Immature natural killer cell (primary cell): ENCODE measurements around the gene PAQR5. TPM values are rescaled to one million over a fixed set of nuclear protein-coding genes. Genes with fewer than 3 reads are reported as not detected.
"Not testable (repeated sequence)": the region's sequence is repeated elsewhere in the genome, so short reads cannot be mapped to it uniquely, and the experiment has no call there.

ENCODE experiments used
- DNase-seq, 3 donors: peaks; one replicate each; pipeline ENCODE4 v3.0.0; 2022; ENCODE audit warnings: mixed read lengths in 1 of 3
- H3K27ac Mint-ChIP-seq, 6 donors: one replicate each; pipeline ENCODE4 v1.8.0; 2020; ENCODE audit warnings: mixed read lengths in 6 of 6, mild to moderate bottlenecking in 5 of 6, inconsistent platforms in 4 of 6, moderate library complexity in 3 of 6
- H3K27me3 Mint-ChIP-seq, 3 donors: one replicate each; pipeline ENCODE4 v1.8.0; 2020 to 2021; ENCODE audit warnings: low read depth in 3 of 3, mild to moderate bottlenecking in 3 of 3, mixed read lengths in 3 of 3, moderate library complexity in 3 of 3, inconsistent platforms in 1 of 3
- H3K36me3 Mint-ChIP-seq, 3 donors: one replicate each; pipeline ENCODE4 v1.8.0; 2020; ENCODE audit warnings: mixed read lengths in 3 of 3, inconsistent platforms in 2 of 3, mild to moderate bottlenecking in 2 of 3
- H3K4me1 Mint-ChIP-seq, 2 donors: one replicate each; pipeline ENCODE4 v1.8.0; 2020; ENCODE audit warnings: inconsistent platforms in 2 of 2, mild to moderate bottlenecking in 2 of 2, mixed read lengths in 2 of 2, moderate library complexity in 1 of 2
- H3K4me3 Mint-ChIP-seq, 5 donors: one replicate each; pipeline ENCODE4 v1.8.0; 2020; ENCODE audit warnings: mild to moderate bottlenecking in 5 of 5, mixed read lengths in 5 of 5, inconsistent platforms in 3 of 5, moderate library complexity in 3 of 5
- H3K9me3 Mint-ChIP-seq, 6 donors: one replicate each; pipeline ENCODE4 v1.8.0; 2020; ENCODE audit warnings: mild to moderate bottlenecking in 6 of 6, mixed read lengths in 6 of 6, inconsistent platforms in 4 of 6, moderate library complexity in 3 of 6
- polyA plus RNA-seq, 3 donors: library from polyadenylated mRNA; unstranded; fragments of 300-500 nt; fragmentation: Illumina TruSeq; gene quantifications; one replicate each; pipeline ENCODE4 v1.2.3, GENCODE V29; 2021

PAQR5 gene
- polyA plus RNA-seq, 3 donors from 2014 or later: not detected

DNA sequence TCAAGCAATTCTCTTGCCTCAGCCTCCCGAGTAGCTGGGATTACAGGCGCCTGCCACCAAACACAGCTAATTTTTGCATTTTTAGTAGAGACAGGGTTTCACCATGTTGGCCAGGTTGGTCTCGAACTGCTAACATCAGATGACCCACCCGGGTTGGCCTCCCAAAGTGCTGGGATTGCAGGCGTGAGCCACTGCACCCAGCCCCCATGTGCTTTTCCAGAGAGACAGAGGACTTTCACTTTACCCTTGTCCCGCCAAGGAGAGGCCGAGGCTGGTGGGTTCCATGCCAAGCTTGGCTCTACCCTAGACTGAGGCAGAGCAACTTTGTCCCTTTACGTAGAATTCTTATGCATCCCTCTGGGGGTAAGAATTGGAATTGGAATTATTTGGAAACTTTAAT, 2.4 kb downstream of the PAQR5 start:
- Mint-ChIP-seq H3K4me1 (peaks cover 5 to 15% of the 10 kb centered on the region in 2 donors), H3K4me3 (peak overlapping the region in 1 of 5 donors; percentile 0), H3K27me3 (peaks cover 8 to 16% (median 10%) of the 10 kb centered on the region in 3 donors)
- not testable (repeated sequence) for H3K27ac Mint-ChIP-seq, H3K36me3 Mint-ChIP-seq, H3K9me3 Mint-ChIP-seq, DNase-seq

GRCh38 chr15:69302087-69302486, 3.4 kb downstream of the PAQR5 start:
- H3K4me1 Mint-ChIP-seq: peaks cover 5 to 15% of the 10 kb centered on the region in 2 donors
- peaks cover 8 to 16% (median 10%) of the 10 kb centered on the region in 3 donors for H3K27me3 Mint-ChIP-seq
- H3K4me3 Mint-ChIP-seq: peak overlapping the region in 1 of 5 donors; percentile 31
- not testable (repeated sequence) for H3K27ac Mint-ChIP-seq, DNase-seq, H3K36me3 Mint-ChIP-seq, H3K9me3 Mint-ChIP-seq

- peaks cover 4 to 15% of the 10 kb centered on the region in 2 donors for H3K4me1 Mint-ChIP-seq
- peaks cover 8 to 16% (median 14%) of the 10 kb centered on the region in 3 donors for H3K27me3 Mint-ChIP-seq
- H3K9me3 Mint-ChIP-seq: no peaks in the 10 kb centered on the region
- no peak overlapping the region for H3K27ac Mint-ChIP-seq
- peaks cover 0 to 4% (median 0%) of the 10 kb centered on the region in 3 donors for H3K36me3 Mint-ChIP-seq
- DNase-seq: no peak
- no peak overlapping the region for H3K4me3 Mint-ChIP-seq
Observed at GRCh38 chr15:69302929-69303328, 4.2 kb downstream of the PAQR5 start.

GRCh38 chr15:69303337-69304181, 4.8 kb downstream of the PAQR5 start:
- Mint-ChIP-seq H3K9me3 (no peaks in the 10 kb centered on the region), H3K27ac (no peak overlapping the region), H3K27me3 (peaks cover 8 to 17% (median 14%) of the 10 kb centered on the region in 3 donors), H3K4me3 (no peak overlapping the region), H3K4me1 (peaks cover 4 to 15% of the 10 kb centered on the region in 2 donors), H3K36me3 (peaks cover 0 to 4% (median 0%) of the 10 kb centered on the region in 3 donors)
- no peak for DNase-seq

GRCh38 chr15:69304182-69304545, 5.5 kb downstream of the PAQR5 start:
- no peak overlapping the region for H3K4me3 Mint-ChIP-seq
- DNase-seq: no peak
- H3K9me3 Mint-ChIP-seq: no peaks in the 10 kb centered on the region
- peaks cover 8 to 17% (median 14%) of the 10 kb centered on the region in 3 donors for H3K27me3 Mint-ChIP-seq
- H3K4me1 Mint-ChIP-seq: peaks cover 4 to 15% of the 10 kb centered on the region in 2 donors
- no peak overlapping the region for H3K27ac Mint-ChIP-seq
- peaks cover 0 to 4% (median 0%) of the 10 kb centered on the region in 3 donors for H3K36me3 Mint-ChIP-seq

DNA sequence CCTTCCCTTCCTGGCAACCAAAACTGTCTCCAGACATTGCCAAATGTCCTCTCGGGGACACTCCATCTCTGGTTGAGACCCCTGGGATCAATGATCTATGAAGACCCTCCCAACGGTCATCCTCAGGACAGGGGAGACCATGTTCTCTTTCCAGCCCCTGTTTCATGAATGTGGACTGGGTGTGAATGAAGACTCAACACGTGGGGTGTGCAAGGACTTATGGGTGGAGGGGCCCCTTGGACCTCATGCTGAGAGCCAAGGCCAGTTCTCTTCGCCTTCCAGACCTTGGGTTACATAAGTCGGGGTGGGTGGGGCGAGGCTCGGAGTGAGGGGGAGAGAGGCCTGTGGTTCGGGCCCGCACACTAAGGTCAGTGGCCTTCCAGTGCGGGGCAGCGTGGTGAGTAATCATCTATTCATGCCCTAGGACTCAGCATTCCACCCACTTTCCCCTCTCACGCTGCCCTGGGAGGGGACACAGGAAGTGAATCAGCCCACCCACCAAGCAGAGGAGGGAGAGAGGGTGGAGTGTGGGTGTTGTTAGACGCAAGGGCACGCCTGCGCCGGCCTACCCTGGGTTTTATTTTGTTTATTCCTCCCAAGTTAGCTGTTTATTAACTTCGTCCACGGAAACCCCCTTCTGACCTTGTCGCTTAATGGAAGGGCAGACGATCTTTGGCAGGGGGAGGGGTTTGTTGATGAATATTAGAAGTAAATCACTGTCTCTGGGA, 6.7 kb downstream of the PAQR5 start:
- Mint-ChIP-seq H3K9me3 (no peaks in the 10 kb centered on the region), H3K36me3 (peaks cover 0 to 4% (median 0%) of the 10 kb centered on the region in 3 donors), H3K4me1 (peaks cover 0 to 5% of the 10 kb centered on the region in 2 donors), H3K27ac (no peak overlapping the region), H3K27me3 (peaks cover 7 to 13% (median 8%) of the 10 kb centered on the region in 3 donors), H3K4me3 (no peak overlapping the region)
- DNase-seq: no peak

DNA sequence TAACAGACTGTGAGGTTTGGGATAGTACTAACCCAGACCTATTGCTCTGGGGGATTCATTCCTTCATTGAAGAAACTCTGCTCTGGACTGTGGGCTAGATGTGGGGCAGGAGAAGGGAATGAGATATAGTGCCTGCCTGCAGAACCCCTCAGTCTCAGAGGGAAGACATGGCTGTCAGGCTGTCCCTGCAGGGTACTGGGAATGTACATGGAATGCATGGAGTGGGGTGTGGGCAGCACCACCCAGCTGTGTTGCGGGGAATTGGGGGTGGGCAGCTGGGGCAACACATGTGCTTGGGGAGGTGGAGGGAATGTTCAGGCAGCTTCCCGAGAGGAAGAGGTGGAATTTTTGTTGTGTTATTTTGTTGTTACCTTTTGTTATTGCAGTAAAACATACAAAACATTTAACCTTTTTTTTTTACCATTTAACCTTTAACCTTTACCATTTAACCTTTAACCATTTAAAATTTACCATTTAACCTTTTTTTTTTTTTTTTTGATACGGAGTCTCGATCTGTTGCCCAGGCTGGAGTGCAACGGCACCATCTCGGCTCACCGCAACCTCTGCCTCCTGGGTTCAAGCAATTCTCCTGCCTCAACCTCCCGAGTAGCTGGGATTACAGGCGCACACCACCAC, 7.3 kb downstream of the PAQR5 start:
- Mint-ChIP-seq H3K27ac (no peak overlapping the region), H3K4me3 (no peak overlapping the region), H3K4me1 (no peaks in the 10 kb centered on the region), H3K9me3 (no peaks in the 10 kb centered on the region), H3K36me3 (peaks cover 0 to 4% (median 0%) of the 10 kb centered on the region in 3 donors), H3K27me3 (peaks cover 7 to 14% (median 7%) of the 10 kb centered on the region in 3 donors)
- DNase-seq: no peak

DNA sequence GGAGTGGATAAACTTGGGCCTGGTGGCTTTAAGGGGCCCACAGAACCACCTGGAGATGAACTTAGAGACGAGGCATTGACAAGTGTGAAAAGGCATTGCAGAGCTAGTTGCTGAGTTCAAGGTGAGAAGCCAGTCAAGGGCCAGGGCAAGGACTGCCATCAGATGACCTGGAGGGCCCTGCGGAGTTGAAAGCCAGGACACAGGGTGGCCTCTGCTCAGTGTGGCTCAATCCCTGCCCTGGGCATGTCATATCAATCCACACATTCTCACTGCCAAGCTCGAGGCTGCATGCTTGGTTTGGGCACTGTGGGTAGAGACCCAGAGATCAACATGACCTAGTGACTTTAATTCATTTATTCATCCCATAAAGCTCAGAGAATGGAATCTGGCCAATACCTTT, 9.2 kb downstream of the PAQR5 start:
- H3K27ac Mint-ChIP-seq: no peak overlapping the region
- H3K9me3 Mint-ChIP-seq: no peaks in the 10 kb centered on the region
- H3K4me1 Mint-ChIP-seq: no peaks in the 10 kb centered on the region
- peaks cover 5 to 13% (median 6%) of the 10 kb centered on the region in 3 donors for H3K27me3 Mint-ChIP-seq
- no peak overlapping the region for H3K4me3 Mint-ChIP-seq
- DNase-seq: no peak
- H3K36me3 Mint-ChIP-seq: no peaks in the 10 kb centered on the region

- peaks cover 4 to 13% (median 7%) of the 10 kb centered on the region in 3 donors for H3K27me3 Mint-ChIP-seq
- no peak overlapping the region for H3K4me3 Mint-ChIP-seq
- no peaks in the 10 kb centered on the region for H3K9me3 Mint-ChIP-seq
- H3K36me3 Mint-ChIP-seq: no peaks in the 10 kb centered on the region
- H3K27ac Mint-ChIP-seq: no peak overlapping the region
- H3K4me1 Mint-ChIP-seq: no peaks in the 10 kb centered on the region
- DNase-seq: no peak
Observed at GRCh38 chr15:69308949-69309348, 10.2 kb downstream of the PAQR5 start.

DNA sequence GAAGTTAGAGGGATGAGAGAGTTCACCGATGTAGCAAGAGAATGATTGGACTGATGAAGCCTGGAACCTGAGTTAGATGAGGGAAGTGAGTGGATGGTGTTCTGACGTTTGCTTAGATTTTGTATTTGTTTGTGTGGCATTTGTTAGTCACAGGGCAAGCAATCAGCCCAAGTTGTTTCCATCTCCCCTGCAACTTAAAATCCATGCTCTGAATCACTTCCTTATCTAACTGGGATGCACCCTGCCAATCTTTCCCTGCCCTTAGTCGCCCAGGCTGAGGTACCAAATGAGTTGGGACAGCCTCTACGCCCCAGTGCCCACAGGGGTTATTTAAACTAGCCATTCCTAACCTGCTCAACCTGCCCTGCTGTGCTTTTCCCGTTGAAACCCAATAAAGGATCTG, 12.6 kb downstream of the PAQR5 start:
- H3K4me3 Mint-ChIP-seq: no peak overlapping the region
- no peak for DNase-seq
- H3K4me1 Mint-ChIP-seq: no peaks in the 10 kb centered on the region
- no peaks in the 10 kb centered on the region for H3K9me3 Mint-ChIP-seq
- H3K27me3 Mint-ChIP-seq: peaks cover 4 to 11% (median 8%) of the 10 kb centered on the region in 3 donors
- no peaks in the 10 kb centered on the region for H3K36me3 Mint-ChIP-seq
- H3K27ac Mint-ChIP-seq: no peak overlapping the region

DNA sequence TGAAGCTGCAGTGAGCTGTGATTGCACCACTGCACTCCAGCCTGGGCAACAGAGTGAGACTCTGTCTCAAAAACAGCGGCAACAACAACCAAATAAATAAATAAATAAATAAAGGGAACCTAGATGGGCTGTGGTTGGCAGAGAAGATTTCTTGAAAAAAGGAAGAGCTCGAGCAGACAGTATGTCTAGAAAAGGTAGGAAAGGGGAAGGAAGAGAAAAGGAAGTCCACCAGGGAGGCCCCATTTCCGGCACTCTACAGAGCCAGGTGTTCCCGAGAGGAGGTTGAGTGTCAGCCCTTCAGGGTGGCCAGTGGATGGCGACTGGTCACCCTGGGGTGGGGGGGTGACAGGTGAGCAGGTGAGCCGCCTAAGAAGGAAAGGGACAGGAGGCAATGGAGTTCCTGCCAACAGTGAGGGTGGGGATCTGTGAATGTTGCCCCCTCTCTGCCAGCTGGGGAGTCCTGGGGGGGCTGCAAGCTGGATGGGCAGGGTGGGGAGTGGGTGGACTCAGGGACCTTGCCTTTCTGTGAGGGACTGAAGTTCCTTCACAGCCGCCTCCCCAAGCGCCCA, 14.8 kb downstream of the PAQR5 start:
- DNase-seq: no peak
- H3K27me3 Mint-ChIP-seq: peaks cover 2 to 13% (median 4%) of the 10 kb centered on the region in 3 donors
- H3K4me1 Mint-ChIP-seq: no peaks in the 10 kb centered on the region
- H3K27ac Mint-ChIP-seq: no peak overlapping the region
- H3K4me3 Mint-ChIP-seq: no peak overlapping the region
- no peaks in the 10 kb centered on the region for H3K36me3 Mint-ChIP-seq
- H3K9me3 Mint-ChIP-seq: no peaks in the 10 kb centered on the region

DNA sequence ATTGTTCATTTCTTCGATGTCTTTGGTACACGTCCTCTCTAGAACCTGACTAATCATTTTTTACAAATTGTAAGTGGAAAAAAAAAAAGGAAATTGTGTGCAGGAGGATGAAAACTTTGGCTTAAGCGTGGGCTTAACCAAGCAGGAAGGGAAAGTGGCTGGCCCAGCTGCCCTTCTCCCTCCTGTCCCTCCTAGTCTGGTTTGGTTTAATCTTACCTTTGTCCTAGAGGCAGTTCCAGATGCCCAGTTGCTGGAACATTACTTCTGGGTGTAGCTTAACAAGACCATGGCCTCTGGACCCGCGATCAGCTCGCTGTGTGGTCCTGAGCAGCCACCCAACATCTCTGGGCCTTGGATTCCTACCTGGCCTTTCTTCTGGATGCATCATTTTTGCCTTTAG, 15.4 kb downstream of the PAQR5 start:
- no peak for DNase-seq
- Mint-ChIP-seq H3K9me3 (no peaks in the 10 kb centered on the region), H3K27me3 (peaks cover 2 to 14% (median 4%) of the 10 kb centered on the region in 3 donors), H3K27ac (no peak overlapping the region), H3K4me3 (no peak overlapping the region), H3K4me1 (no peaks in the 10 kb centered on the region), H3K36me3 (no peaks in the 10 kb centered on the region)

- peaks cover 2 to 17% (median 4%) of the 10 kb centered on the region in 3 donors for H3K27me3 Mint-ChIP-seq
- no peaks in the 10 kb centered on the region for H3K4me1 Mint-ChIP-seq
- no peak overlapping the region for H3K4me3 Mint-ChIP-seq
- no peak overlapping the region for H3K27ac Mint-ChIP-seq
- no peaks in the 10 kb centered on the region for H3K9me3 Mint-ChIP-seq
- DNase-seq: no peak
- no peaks in the 10 kb centered on the region for H3K36me3 Mint-ChIP-seq
Observed at GRCh38 chr15:69314736-69315135, 16.0 kb downstream of the PAQR5 start.
